Omental fat pad (tissue), 4 donors: ENCODE results near the gene ARHGAP26. TPM values are rescaled to one million over a fixed set of nuclear protein-coding genes. Genes with fewer than 3 reads are reported as not detected.

Experiments
- ATAC-seq: fragments of 150-250 bp; one replicate; pipeline ENCODE4 v1.9.1; 2016; ENCODE audit warnings: mild to moderate bottlenecking, moderate library complexity; ENCODE audit not compliant: low FRiP score
- DNase-seq: peaks from one replicate; pipeline ENCODE4 v3.0.0-alpha.2; 2019; ENCODE audit warnings: low spot score
- CTCF ChIP-seq, 3 donors: fragments of 450-650 bp; IDR thresholded peaks; one replicate each; pipeline ENCODE4 v1.5.1; 2016 to 2017; ENCODE audit warnings: antibody characterized with exemption in 3 of 3, mild to moderate bottlenecking in 3 of 3, moderate library complexity in 2 of 3
- total RNA-seq, 4 donors: library from RNA; depleted of rRNA; stranded (reverse); fragments of >200 nt; gene quantifications; one replicate each; pipeline ENCODE4 v1.1.0, GENCODE V29; 2016

Gene ARHGAP26
- total RNA-seq, 4 donors from 2014 or later, result 40.4 to 134 (median 63.6) TPM

GRCh38 chr5:143213851-143214363 lies 443.7 kb downstream of the ARHGAP26 start:
- no peak for DNase-seq
- TF ChIP-seq CTCF (IDR thresholded peaks at IDR 0.05), result no peak
- ATAC-seq, result no peak

GRCh38 chr5:143214458-143214857 lies 444.3 kb downstream of the ARHGAP26 start:
- no peak for TF ChIP-seq CTCF (IDR thresholded peaks at IDR 0.05)
- ATAC-seq (no peak), DNase-seq (no peak)

GRCh38 chr5:143214890-143215289 lies 444.7 kb downstream of the ARHGAP26 start:
- no peak for TF ChIP-seq CTCF (IDR thresholded peaks at IDR 0.05)
- ATAC-seq (no peak), DNase-seq (no peak)

- no peak for DNase-seq
- TF ChIP-seq CTCF (IDR thresholded peaks at IDR 0.05), result no peak
- ATAC-seq, result no peak
Measured at GRCh38 chr5:143215690-143216089, 445.5 kb downstream of the ARHGAP26 start.

GRCh38 chr5:143216211-143216610 lies 446.0 kb downstream of the ARHGAP26 start:
- no peak for DNase-seq
- no peak for ATAC-seq
- no peak for TF ChIP-seq CTCF (IDR thresholded peaks at IDR 0.05)

GRCh38 chr5:143217065-143217803 lies 447.1 kb downstream of the ARHGAP26 start:
- ATAC-seq (no peak), DNase-seq (no peak)
- TF ChIP-seq CTCF (IDR thresholded peaks at IDR 0.05), result no peak

GRCh38 chr5:143217804-143218160 lies 447.6 kb downstream of the ARHGAP26 start:
- ATAC-seq (no peak), DNase-seq (no peak)
- TF ChIP-seq CTCF (IDR thresholded peaks at IDR 0.05), result no peak
